Tibial nerve (tissue), 3 donors: Measurements from ENCODE around the gene RETREG1.

Experiments
- POLR2A ChIP-seq, 2 donors: fragments of 450-650 bp; IDR thresholded peaks; one replicate each; pipeline ENCODE4 v1.6.1; 2017; ENCODE audit warnings: antibody characterized with exemption in 2 of 2, mild to moderate bottlenecking in 2 of 2, moderate library complexity in 2 of 2
- TF ChIP-seq, protein P1 (sequence below), 5 experiments: fragments of 200-600 bp in 3 of 5; fragments of 450-650 bp in 2 of 5; sonication (generic) in 3 of 5; IDR thresholded peaks; one replicate each; pipeline ENCODE4 v1.5.1; 2016 to 2019; ENCODE audit warnings: antibody characterized with exemption in 5 of 5, mild to moderate bottlenecking in 3 of 5, moderate library complexity in 2 of 5

GRCh38 chr5:16502866-16503265 lies 113.9 kb downstream of the RETREG1 start:
- TF ChIP-seq, protein P1, sequence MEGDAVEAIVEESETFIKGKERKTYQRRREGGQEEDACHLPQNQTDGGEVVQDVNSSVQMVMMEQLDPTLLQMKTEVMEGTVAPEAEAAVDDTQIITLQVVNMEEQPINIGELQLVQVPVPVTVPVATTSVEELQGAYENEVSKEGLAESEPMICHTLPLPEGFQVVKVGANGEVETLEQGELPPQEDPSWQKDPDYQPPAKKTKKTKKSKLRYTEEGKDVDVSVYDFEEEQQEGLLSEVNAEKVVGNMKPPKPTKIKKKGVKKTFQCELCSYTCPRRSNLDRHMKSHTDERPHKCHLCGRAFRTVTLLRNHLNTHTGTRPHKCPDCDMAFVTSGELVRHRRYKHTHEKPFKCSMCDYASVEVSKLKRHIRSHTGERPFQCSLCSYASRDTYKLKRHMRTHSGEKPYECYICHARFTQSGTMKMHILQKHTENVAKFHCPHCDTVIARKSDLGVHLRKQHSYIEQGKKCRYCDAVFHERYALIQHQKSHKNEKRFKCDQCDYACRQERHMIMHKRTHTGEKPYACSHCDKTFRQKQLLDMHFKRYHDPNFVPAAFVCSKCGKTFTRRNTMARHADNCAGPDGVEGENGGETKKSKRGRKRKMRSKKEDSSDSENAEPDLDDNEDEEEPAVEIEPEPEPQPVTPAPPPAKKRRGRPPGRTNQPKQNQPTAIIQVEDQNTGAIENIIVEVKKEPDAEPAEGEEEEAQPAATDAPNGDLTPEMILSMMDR (IDR thresholded peaks at IDR 0.05), result no peak
- TF ChIP-seq POLR2A (IDR thresholded peaks at IDR 0.05), result no peak
